ENCODE data around the gene FAM185A.
"Not testable (repeated sequence)": the region's sequence is repeated elsewhere in the genome, so short reads cannot be mapped to it uniquely, and the experiment has no call there.

DNA sequence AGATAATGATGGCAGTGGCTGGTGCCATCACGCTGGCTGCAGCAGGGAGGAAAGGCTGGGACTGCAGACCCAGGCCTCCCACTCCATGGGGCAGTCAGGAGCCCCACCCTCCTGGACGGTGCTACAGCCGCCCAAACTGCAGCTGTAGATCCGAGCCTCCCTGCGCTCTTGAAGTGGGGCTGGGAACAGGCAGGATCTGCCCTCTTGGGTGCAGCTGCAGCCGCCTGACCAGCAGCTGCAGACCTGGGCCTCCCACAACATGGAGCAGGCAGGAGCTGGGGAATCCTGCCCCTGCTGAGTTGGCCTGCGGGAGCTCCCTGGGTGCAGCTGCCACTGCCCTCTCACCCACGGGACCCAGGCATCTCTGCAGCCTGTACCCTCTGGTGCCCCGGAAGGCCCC lies 4.9 kb upstream of the FAM185A start:
- TF ChIP-seq, protein P1, sequence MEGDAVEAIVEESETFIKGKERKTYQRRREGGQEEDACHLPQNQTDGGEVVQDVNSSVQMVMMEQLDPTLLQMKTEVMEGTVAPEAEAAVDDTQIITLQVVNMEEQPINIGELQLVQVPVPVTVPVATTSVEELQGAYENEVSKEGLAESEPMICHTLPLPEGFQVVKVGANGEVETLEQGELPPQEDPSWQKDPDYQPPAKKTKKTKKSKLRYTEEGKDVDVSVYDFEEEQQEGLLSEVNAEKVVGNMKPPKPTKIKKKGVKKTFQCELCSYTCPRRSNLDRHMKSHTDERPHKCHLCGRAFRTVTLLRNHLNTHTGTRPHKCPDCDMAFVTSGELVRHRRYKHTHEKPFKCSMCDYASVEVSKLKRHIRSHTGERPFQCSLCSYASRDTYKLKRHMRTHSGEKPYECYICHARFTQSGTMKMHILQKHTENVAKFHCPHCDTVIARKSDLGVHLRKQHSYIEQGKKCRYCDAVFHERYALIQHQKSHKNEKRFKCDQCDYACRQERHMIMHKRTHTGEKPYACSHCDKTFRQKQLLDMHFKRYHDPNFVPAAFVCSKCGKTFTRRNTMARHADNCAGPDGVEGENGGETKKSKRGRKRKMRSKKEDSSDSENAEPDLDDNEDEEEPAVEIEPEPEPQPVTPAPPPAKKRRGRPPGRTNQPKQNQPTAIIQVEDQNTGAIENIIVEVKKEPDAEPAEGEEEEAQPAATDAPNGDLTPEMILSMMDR (IDR thresholded peaks at IDR 0.05), result not testable (repeated sequence)
- not testable (repeated sequence) for TF ChIP-seq POLR2A (IDR thresholded peaks at IDR 0.05)

All from heart left ventricle (tissue), 13 donors.